Common myeloid progenitor, CD34-positive (primary cell): ENCODE results near the gene UBA3.

Experiments
- CTCF ChIA-PET: fragments of 350-600 bp; sonication (Branson Sonifier 250); formaldehyde crosslinking; loops from one replicate; lab custom pipeline; 2021; ENCODE audit warnings: antibody characterized with exemption; lab: Charles Lee
- POLR2A ChIA-PET: fragments of 350-600 bp; sonication (Branson Sonifier 250); formaldehyde crosslinking; loops from one replicate; lab custom pipeline; 2021; ENCODE audit warnings: antibody characterized with exemption; lab: Charles Lee
- DNase-seq, 3 donors: peaks; one replicate each; pipeline versions ENCODE4 v3.0.0 to v3.0.0-alpha.2; 2013
- H3K27ac ChIP-seq, 2 experiments: 1 replicate in 1 of 2; 2 replicates in 1 of 2; pipeline ENCODE4 v1.7.0; 2013; ENCODE audit warnings: inconsistent platforms in 2 of 2, low read length in 2 of 2, mild to moderate bottlenecking in 2 of 2, low read depth in 1 of 2, moderate library complexity in 1 of 2; ENCODE audit not compliant: severe bottlenecking in 2 of 2, insufficient read depth in 1 of 2, poor library complexity in 1 of 2
- H3K27me3 ChIP-seq, 5 experiments: replicated peaks in 2 of 5; 1 replicate in 3 of 5; 2 replicates in 2 of 5; pipeline versions ENCODE4 v1.6.1 to v1.7.0; 2013; ENCODE audit warnings: low read length in 4 of 5, mild to moderate bottlenecking in 2 of 5, moderate library complexity in 2 of 5, inconsistent platforms in 1 of 5; ENCODE audit not compliant: insufficient read depth in 5 of 5, control insufficient read depth in 4 of 5
- H3K36me3 ChIP-seq, 4 experiments: 1 replicate in 2 of 4; 2 replicates in 2 of 4; pipeline versions ENCODE4 v1.6.1 to v1.7.0; 2013; ENCODE audit warnings: low read length in 3 of 4, control low read depth in 1 of 4, mild to moderate bottlenecking in 1 of 4; ENCODE audit not compliant: control insufficient read depth in 4 of 4, insufficient read depth in 4 of 4
- H3K4me1 ChIP-seq, 4 experiments: 1 replicate in 3 of 4; 2 replicates in 1 of 4; pipeline versions ENCODE4 v1.6.1 to v1.7.1; 2013; ENCODE audit warnings: low read length in 3 of 4, mild to moderate bottlenecking in 3 of 4, control low read depth in 1 of 4, inconsistent platforms in 1 of 4, moderate library complexity in 1 of 4; ENCODE audit not compliant: control insufficient read depth in 4 of 4, insufficient read depth in 4 of 4; ENCODE audit errors: control extremely low read depth in 1 of 4
- H3K4me3 ChIP-seq, 7 experiments: 1 replicate in 4 of 7; 2 replicates in 3 of 7; pipeline versions ENCODE4 v1.5.1 to v1.7.0; 2013; ENCODE audit warnings: mild to moderate bottlenecking in 7 of 7, low read length in 6 of 7, moderate library complexity in 6 of 7, inconsistent platforms in 2 of 7, low read depth in 2 of 7, control low read depth in 1 of 7; ENCODE audit not compliant: insufficient read depth in 4 of 7, control insufficient read depth in 1 of 7; ENCODE audit errors: extremely low read depth in 1 of 7
- H3K9me3 ChIP-seq, 5 experiments: 1 replicate in 4 of 5; 2 replicates in 1 of 5; pipeline versions ENCODE4 v1.6.1 to v1.7.1; 2013; ENCODE audit warnings: low read length in 4 of 5, mild to moderate bottlenecking in 2 of 5, inconsistent platforms in 1 of 5, low read depth in 1 of 5, moderate library complexity in 1 of 5; ENCODE audit not compliant: control insufficient read depth in 4 of 5, insufficient read depth in 2 of 5; ENCODE audit errors: control extremely low read depth in 1 of 5
- WGBS: methylation state at CpG from one replicate; pipeline ENCODE4 v1.1.5; 2013; ENCODE audit not compliant: insufficient coverage; 5-methylcytosine and 5-hydroxymethylcytosine counted together

The UBA3 gene

DNA sequence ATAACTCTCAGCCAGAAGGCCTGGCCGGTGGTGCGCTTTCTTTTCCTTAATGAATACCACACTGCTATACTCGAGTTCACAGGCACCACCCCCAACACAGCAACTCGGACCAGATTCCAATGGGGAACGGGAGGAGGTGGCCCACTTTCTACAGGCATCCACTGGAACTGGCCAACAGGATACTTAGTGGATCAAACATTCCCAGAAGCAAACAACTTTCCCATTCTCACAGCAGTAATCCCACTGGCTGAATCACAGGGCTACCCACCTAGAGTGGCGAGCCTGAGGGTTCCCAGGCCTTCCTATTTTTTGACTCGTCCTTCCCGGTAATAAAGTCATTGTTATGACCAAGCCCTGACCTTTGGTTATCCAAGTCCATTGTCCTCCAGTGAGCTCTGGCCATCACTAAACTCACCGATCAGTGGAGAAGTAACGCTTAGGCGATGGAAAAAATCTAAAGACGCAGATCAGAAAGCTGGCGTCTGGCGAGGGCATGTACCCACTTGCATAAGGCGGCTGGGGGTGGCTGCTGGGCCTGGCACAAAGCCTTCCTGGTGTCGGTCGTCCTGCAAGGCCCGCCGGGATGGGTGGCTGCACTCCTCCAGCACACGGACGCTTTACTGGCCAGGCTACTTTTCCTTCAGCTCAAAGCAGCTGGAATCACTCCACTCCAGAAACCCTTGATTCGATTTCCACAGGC, 67.9 kb downstream of the UBA3 start:
- no peak overlapping the region for H3K27ac ChIP-seq
- no peaks in the 10 kb centered on the region for H3K9me3 ChIP-seq
- 93% methylated on average over 20 of the region's 22 CpGs for WGBS
- no peak for DNase-seq
- H3K4me3 ChIP-seq: peak overlapping the region in 6 of 7 experiments; percentile 42 to 90 (median 84)
- POLR2A ChIA-PET: interaction anchor here (0.6 to 1.2 kb wide), 2 partner anchors 38 to 314 kb away, joined by 4 to 6 read pairs; no protein-coding TSS in a partner anchor
- H3K36me3 ChIP-seq: peaks cover 0 to 31% (median 15%) of the 10 kb centered on the region in 4 experiments
- H3K27me3 ChIP-seq: no peaks in the 10 kb centered on the region
- CTCF ChIA-PET: interaction anchor here (0.8 to 1.3 kb wide), 2 partner anchors 9 to 33 kb away, joined by 3 to 5 read pairs; no protein-coding TSS in a partner anchor
- peaks cover 0 to 17% (median 9%) of the 10 kb centered on the region in 4 experiments for H3K4me1 ChIP-seq

GRCh38 chr3:69011096-69011730, 69.0 kb downstream of the UBA3 start:
- no peaks in the 10 kb centered on the region for H3K27me3 ChIP-seq
- CTCF ChIA-PET: interaction anchor here (0.9 to 1.5 kb wide), 3 partner anchors 11 to 21 kb away, joined by 3 read pairs; no protein-coding TSS in a partner anchor
- POLR2A ChIA-PET: no interaction called here

GRCh38 chr3:69009559-69010410, 70.4 kb downstream of the UBA3 start:
- Histone ChIP-seq H3K27me3 (no peaks in the 10 kb centered on the region), H3K36me3 (peaks cover 0 to 42% (median 29%) of the 10 kb centered on the region in 4 experiments), H3K9me3 (no peaks in the 10 kb centered on the region), H3K4me3 (no peak overlapping the region), H3K27ac (no peak overlapping the region), H3K4me1 (peaks cover 0 to 17% (median 9%) of the 10 kb centered on the region in 4 experiments)
- WGBS: 100% methylated on average over 1 of the region's 3 CpGs
- POLR2A ChIA-PET: no interaction called here
- CTCF ChIA-PET: interaction anchor here (1.0 kb wide), 1 partner anchor 22 kb away, joined by 5 read pairs; no protein-coding TSS in a partner anchor
- DNase-seq: no peak

More at GRCh38 chr3:69011096-69011730, 69.0 kb downstream of the UBA3 start:
- H3K27ac ChIP-seq: no peak overlapping the region
- H3K36me3 ChIP-seq: peaks cover 0 to 34% (median 21%) of the 10 kb centered on the region in 4 experiments
- H3K9me3 ChIP-seq: no peaks in the 10 kb centered on the region
- no peak for DNase-seq
- H3K4me1 ChIP-seq: peaks cover 0 to 17% (median 9%) of the 10 kb centered on the region in 4 experiments
- no peak overlapping the region for H3K4me3 ChIP-seq
- WGBS: 97% methylated on average over 7 of the region's 8 CpGs

GRCh38 chr3:69008980-69009379, 71.2 kb downstream of the UBA3 start:
- H3K36me3 ChIP-seq: peaks cover 0 to 46% (median 33%) of the 10 kb centered on the region in 4 experiments
- H3K9me3 ChIP-seq: no peaks in the 10 kb centered on the region
- ChIA-PET CTCF (interaction anchor here (1.0 kb wide), 1 partner anchor 23 kb away, joined by 5 read pairs; no protein-coding TSS in a partner anchor), POLR2A (no interaction called here)
- DNase-seq: no peak
- H3K27ac ChIP-seq: no peak overlapping the region
- H3K27me3 ChIP-seq: no peaks in the 10 kb centered on the region
- H3K4me1 ChIP-seq: peaks cover 0 to 10% (median 5%) of the 10 kb centered on the region in 4 experiments
- H3K4me3 ChIP-seq: no peak overlapping the region
- WGBS: no CpG with 5 or more reads among the region's 2 CpGs

- Histone ChIP-seq H3K9me3 (no peaks in the 10 kb centered on the region), H3K27me3 (no peaks in the 10 kb centered on the region), H3K4me1 (peaks cover 0 to 2% (median 0%) of the 10 kb centered on the region in 4 experiments), H3K4me3 (no peak overlapping the region), H3K27ac (no peak overlapping the region), H3K36me3 (peaks cover 2 to 65% (median 44%) of the 10 kb centered on the region in 4 experiments)
- POLR2A ChIA-PET: no interaction called here
- CTCF ChIA-PET: interaction anchor here (1.5 kb wide), 1 partner anchor 9 kb away, joined by 3 read pairs; no protein-coding TSS in a partner anchor
- DNase-seq: no peak
- WGBS: 100% methylated on average over 3 of the region's 5 CpGs
These were observed 74.2 kb downstream of the UBA3 start for GRCh38 chr3:69005791-69006482.

DNA sequence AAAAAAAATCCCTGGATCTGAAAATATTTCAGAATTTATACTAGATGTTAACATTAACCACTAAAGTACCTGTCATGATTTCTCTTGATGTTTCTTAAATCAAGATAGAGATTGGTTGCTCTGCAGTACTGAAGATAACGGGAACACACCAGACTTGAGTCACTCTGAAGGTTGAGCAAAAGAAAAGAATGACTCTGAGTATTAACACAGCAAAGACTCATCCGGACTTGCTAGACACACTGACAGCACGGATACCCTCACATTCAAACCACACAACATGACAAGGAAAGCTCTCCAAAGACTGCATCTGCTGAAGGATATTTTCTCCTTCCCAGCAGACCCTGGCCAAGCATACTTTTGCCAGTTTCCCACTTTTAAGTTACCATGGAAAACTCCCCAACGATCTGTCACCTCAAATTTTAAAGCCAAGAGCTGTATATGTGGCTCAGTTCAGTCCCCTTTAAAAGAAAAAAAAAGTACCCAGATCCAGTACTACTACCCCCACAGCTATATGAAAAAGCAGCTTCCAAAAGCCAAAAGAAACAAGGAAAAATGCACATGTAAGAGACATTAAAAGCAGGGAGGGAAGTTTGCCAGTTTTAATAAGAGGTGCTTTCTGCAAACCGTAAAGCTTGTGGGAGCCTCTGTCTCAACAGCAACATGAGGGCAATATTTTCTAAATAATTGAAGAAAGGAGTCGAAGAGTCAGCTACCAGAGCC, 74.9 kb downstream of the UBA3 start:
- Histone ChIP-seq H3K9me3 (no peaks in the 10 kb centered on the region), H3K4me1 (peaks cover 0 to 2% (median 0%) of the 10 kb centered on the region in 4 experiments), H3K4me3 (no peak overlapping the region), H3K36me3 (peaks cover 2 to 67% (median 41%) of the 10 kb centered on the region in 4 experiments), H3K27me3 (no peaks in the 10 kb centered on the region), H3K27ac (no peak overlapping the region)
- 92% methylated on average over 3 of the region's 6 CpGs for WGBS
- no peak for DNase-seq
- ChIA-PET CTCF (interaction anchor here (1.5 kb wide), 1 partner anchor 9 kb away, joined by 3 read pairs; no protein-coding TSS in a partner anchor), POLR2A (no interaction called here)
